ENCODE results near the gene PRKCZ. TPM values are rescaled to one million over a fixed set of nuclear protein-coding genes. Genes with fewer than 3 reads are reported as not detected.

The PRKCZ gene
- total and polyA plus RNA-seq, 9 of the 15 experiments (the other 6 are each of a cell fraction or from before 2014, with no cell fraction given): 0.07 to 3.1 (median 1.3) TPM

GRCh38 chr1:2145946-2146835 is 96.0 kb downstream of the PRKCZ start:
- no peak for FAIRE-seq
- CTCF ChIA-PET (ENCODE audit: low intra/inter-chr PET ratio): no interaction called here
- Histone ChIP-seq H3K79me2 (ENCODE audit: control insufficient read depth, insufficient read depth, low read length) (no peaks in the 10 kb centered on the region), H3K27ac (ENCODE audit: extremely low read depth, low read depth, low read length) (no peak overlapping the region), H3K36me3 (ENCODE audit: control insufficient read depth, insufficient read depth, low read length) (no peaks in the 10 kb centered on the region), H3K9me3 (replicated peaks; ENCODE audit: control insufficient read depth, insufficient read depth, low read depth, low read length) (no peaks in the 10 kb centered on the region), H3K9me1 (ENCODE audit: control insufficient read depth, insufficient read depth, low read length) (peaks cover 5% of the 10 kb centered on the region), H3K27me3 (ENCODE audit: control insufficient read depth in 2 of 2, insufficient read depth in 2 of 2, low read length in 2 of 2) (peaks cover 49 to 68% of the 10 kb centered on the region in 2 experiments), H3K4me3 (no peak overlapping the region), H3K4me1 (replicated peaks in 1 of 2; ENCODE audit: control insufficient read depth in 2 of 2, insufficient read depth in 2 of 2, low read length in 2 of 2) (peaks cover 0 to 3% of the 10 kb centered on the region in 2 experiments; a peak in 1 of 5 replicates), H3K9ac (ENCODE audit: insufficient read depth in 1 of 2, low read depth in 2 of 2, low read length in 2 of 2) (no peak overlapping the region), H2AFZ (ENCODE audit: low read depth, low read length) (no peak overlapping the region), H3K4me2 (ENCODE audit: insufficient read depth, low read length) (no peak overlapping the region), H4K20me1 (replicated peaks; ENCODE audit: control insufficient read depth, insufficient read depth, low read length) (no peaks in the 10 kb centered on the region; the same call in 1 of the 2 replicates)
- intact Hi-C loops (cut with micrococcal nuclease) (no loop called here), in situ Hi-C loops (cut with MboI) (no loop called here)
- POLR2A ChIA-PET: interaction anchor here (1.0 to 1.1 kb wide), 2 partner anchors 10 to 28 kb away, joined by 3 read pairs; no protein-coding TSS in a partner anchor
- 4% methylated on average over 19 of the region's 19 CpGs for WGBS (ENCODE audit: insufficient coverage, low coverage, missing lambda C conversion rate)
- ATAC-seq: no peak
- no peak for TF ChIP-seq PRDM10 (IDR thresholded peaks at IDR 0.05; ENCODE audit: partially characterized antibody)
- TF ChIP-seq, protein P1, sequence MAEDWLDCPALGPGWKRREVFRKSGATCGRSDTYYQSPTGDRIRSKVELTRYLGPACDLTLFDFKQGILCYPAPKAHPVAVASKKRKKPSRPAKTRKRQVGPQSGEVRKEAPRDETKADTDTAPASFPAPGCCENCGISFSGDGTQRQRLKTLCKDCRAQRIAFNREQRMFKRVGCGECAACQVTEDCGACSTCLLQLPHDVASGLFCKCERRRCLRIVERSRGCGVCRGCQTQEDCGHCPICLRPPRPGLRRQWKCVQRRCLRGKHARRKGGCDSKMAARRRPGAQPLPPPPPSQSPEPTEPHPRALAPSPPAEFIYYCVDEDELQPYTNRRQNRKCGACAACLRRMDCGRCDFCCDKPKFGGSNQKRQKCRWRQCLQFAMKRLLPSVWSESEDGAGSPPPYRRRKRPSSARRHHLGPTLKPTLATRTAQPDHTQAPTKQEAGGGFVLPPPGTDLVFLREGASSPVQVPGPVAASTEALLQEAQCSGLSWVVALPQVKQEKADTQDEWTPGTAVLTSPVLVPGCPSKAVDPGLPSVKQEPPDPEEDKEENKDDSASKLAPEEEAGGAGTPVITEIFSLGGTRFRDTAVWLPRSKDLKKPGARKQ (CRISPR knock-in tag; IDR thresholded peaks at IDR 0.05): no peak
- TF ChIP-seq TARDBP (IDR thresholded peaks at IDR 0.05): no peak
- TF ChIP-seq CBFA2T3 (IDR thresholded peaks at IDR 0.05): no peak
- TF ChIP-seq ASH1L (IDR thresholded peaks at IDR 0.05; ENCODE audit: borderline replicate concordance, low read depth, partially characterized antibody): no peak
- TF ChIP-seq GTF2F1 (IDR thresholded peaks at IDR 0.05; ENCODE audit: low read depth, low read length): no peak
- no peak for TF ChIP-seq FUS (optimal IDR thresholded peaks at IDR 0.05; ENCODE audit: low read depth, low read length)
- TF ChIP-seq ZNF384 (IDR thresholded peaks at IDR 0.05; ENCODE audit: low read depth, low read length): no peak
- no TSS peak for BruUV-seq (replicated peaks)
- no peak for DNase-seq (ENCODE audit: extremely low read depth in 1 of 4, low spot score in 3 of 4)
